Fibroblast of the conjunctiva (primary cell): ENCODE results near the gene CD8B.

ENCODE experiments used
- DNase-seq: peaks from one replicate; pipeline ENCODE4 v3.0.0-alpha.2; 2010; ENCODE audit warnings: low read depth

Gene CD8B

GRCh38 chr2:86806059-86806857 is 55.4 kb downstream of the CD8B start:
- no peak for DNase-seq

GRCh38 chr2:86800856-86801567 is 60.7 kb downstream of the CD8B start:
- DNase-seq = no peak

GRCh38 chr2:86794861-86795260 is 66.8 kb downstream of the CD8B start:
- DNase-seq = no peak

- DNase-seq = no peak
Measured at GRCh38 chr2:86793752-86794151, 67.9 kb downstream of the CD8B start.

GRCh38 chr2:86791573-86791972 is 70.1 kb downstream of the CD8B start:
- DNase-seq = no peak

GRCh38 chr2:86790676-86791572 is 70.8 kb downstream of the CD8B start, which contains the start of gene CD8A:
TSS of gene CD8A (minus strand) at chr2:86790913. CDS start at chr2:86790825, 88 bp downstream.
- DNase-seq = no peak

- no peak for DNase-seq
Measured at GRCh38 chr2:86790134-86790675, 71.5 kb downstream of the CD8B start.

- DNase-seq = no peak
Measured at GRCh38 chr2:86789687-86790133, 72.0 kb downstream of the CD8B start.

GRCh38 chr2:86788881-86789686 is 72.6 kb downstream of the CD8B start:
- DNase-seq = no peak

- DNase-seq = no peak
Measured at GRCh38 chr2:86788165-86788564, 73.5 kb downstream of the CD8B start.

- DNase-seq = no peak
Measured at GRCh38 chr2:86787736-86788135, 74.0 kb downstream of the CD8B start.

GRCh38 chr2:86786001-86786536 is 75.6 kb downstream of the CD8B start:
- no peak for DNase-seq

GRCh38 chr2:86785456-86785855 is 76.2 kb downstream of the CD8B start:
- DNase-seq = no peak

GRCh38 chr2:86783615-86784339 is 77.9 kb downstream of the CD8B start:
- DNase-seq = no peak

- no peak for DNase-seq
Measured at GRCh38 chr2:86782748-86783147, 78.9 kb downstream of the CD8B start.

GRCh38 chr2:86781363-86781762 is 80.3 kb downstream of the CD8B start:
- DNase-seq = no peak

GRCh38 chr2:86779971-86780370 is 81.7 kb downstream of the CD8B start:
- DNase-seq = no peak

- no peak for DNase-seq
Measured at GRCh38 chr2:86778957-86779356, 82.7 kb downstream of the CD8B start.

GRCh38 chr2:86776532-86776931 is 85.2 kb downstream of the CD8B start:
- DNase-seq = no peak

GRCh38 chr2:86775338-86775737 is 86.3 kb downstream of the CD8B start:
- DNase-seq = no peak
